T-helper 1 cell treated with Interleukin-12 subunit alpha and Interleukin-12 subunit beta and Interleukin-4 antibody, amounts not matched to agents 30 ng/mL and 1 ng/mL, for 36 hours (primary cell): Measurements from ENCODE around the gene PCDHGB4. TPM values are rescaled to one million over a fixed set of nuclear protein-coding genes. Genes with fewer than 3 reads are reported as not detected.
"Not testable (repeated sequence)": the region's sequence is repeated elsewhere in the genome, so short reads cannot be mapped to it uniquely, and the experiment has no call there.

ENCODE experiments used
- intact Hi-C: fragments of 100-400 bp; cut with micrococcal nuclease; formaldehyde crosslinking; loops from one replicate; pipeline ENCODE4 v1.15.1; 2024
- total RNA-seq: library from RNA; stranded (reverse); gene quantifications from 2 replicates; pipeline ENCODE4 v1.2.3, GENCODE V29; 2022

The PCDHGB4 gene
- total RNA-seq, 1 donor from 2014 or later = 0.17 TPM

DNA sequence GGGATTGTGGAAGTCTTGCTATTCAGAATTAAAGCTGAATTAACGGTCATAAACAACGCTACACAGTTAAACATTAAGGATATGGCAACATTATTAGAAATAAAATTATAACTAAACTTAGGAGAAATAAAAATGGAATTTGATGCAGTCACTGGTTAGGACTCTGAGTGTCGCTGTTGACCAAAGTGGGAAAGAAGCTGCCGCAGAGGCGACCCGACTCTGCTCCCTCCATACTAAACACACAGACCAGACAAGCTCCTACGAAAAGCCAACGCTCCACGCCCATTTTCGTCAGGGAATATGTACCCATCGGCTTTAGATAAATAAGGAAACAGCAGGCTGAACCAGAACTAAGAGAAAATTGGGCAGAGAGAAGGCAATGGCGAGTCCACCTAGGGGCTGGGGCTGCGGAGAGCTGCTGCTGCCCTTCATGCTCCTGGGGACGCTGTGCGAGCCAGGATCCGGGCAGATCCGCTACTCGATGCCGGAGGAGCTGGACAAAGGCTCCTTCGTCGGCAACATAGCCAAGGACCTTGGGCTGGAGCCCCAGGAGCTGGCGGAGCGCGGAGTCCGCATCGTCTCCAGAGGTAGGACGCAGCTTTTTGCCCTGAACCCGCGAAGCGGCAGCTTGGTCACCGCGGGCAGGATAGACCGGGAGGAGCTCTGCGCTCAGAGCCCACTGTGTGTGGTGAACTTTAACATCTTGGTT lies 23.4 kb upstream of the PCDHGB4 start, which contains the start of gene PCDHGA5:
Gene PCDHGA5, plus strand, starts transcription at position 211 of the 709 bp plus-strand sequence. Its CDS starts 169 bp downstream, at position 380.
- intact Hi-C loops = loop anchor here (5.0 to 10.0 kb wide), 6 partner anchors 33 to 539 kb away; partner anchors contain the start of genes PCDHA11, PCDHA5, PCDHA6 and PCDHB10

DNA sequence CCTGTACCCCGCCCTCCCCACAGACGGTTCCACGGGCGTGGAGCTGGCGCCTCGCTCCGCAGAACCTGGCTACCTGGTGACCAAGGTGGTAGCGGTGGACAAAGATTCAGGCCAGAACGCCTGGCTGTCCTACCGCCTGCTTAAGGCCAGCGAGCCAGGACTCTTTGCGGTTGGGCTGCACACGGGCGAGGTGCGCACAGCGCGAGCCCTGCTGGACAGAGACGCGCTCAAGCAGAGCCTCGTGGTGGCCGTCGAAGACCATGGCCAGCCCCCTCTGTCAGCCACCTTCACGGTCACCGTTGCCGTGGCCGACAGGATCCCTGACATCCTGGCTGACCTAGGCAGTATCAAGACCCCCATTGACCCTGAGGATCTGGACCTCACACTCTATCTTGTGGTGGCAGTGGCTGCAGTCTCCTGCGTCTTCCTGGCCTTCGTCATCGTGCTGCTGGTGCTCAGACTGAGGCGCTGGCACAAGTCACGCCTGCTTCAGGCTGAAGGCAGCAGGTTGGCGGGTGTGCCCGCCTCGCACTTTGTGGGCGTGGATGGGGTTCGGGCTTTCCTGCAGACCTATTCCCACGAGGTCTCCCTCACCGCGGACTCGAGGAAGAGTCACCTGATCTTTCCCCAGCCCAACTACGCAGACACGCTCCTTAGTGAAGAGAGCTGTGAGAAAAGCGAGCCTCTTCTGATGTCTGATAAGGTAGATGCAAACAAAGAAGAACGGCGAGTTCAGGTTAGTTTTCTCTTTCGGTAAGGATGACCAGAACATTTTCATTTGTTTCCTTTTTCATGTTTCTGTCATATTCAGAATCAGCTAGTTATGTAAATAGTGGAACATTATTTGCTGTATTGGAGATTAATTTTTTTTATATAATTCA lies 21.2 kb upstream of the PCDHGB4 start:
- intact Hi-C loops = loop anchor here (10.0 kb wide), 4 partner anchors 131 to 541 kb away; partner anchors contain the start of genes PCDHA11, PCDHA5, PCDHA6 and PCDHB10

DNA sequence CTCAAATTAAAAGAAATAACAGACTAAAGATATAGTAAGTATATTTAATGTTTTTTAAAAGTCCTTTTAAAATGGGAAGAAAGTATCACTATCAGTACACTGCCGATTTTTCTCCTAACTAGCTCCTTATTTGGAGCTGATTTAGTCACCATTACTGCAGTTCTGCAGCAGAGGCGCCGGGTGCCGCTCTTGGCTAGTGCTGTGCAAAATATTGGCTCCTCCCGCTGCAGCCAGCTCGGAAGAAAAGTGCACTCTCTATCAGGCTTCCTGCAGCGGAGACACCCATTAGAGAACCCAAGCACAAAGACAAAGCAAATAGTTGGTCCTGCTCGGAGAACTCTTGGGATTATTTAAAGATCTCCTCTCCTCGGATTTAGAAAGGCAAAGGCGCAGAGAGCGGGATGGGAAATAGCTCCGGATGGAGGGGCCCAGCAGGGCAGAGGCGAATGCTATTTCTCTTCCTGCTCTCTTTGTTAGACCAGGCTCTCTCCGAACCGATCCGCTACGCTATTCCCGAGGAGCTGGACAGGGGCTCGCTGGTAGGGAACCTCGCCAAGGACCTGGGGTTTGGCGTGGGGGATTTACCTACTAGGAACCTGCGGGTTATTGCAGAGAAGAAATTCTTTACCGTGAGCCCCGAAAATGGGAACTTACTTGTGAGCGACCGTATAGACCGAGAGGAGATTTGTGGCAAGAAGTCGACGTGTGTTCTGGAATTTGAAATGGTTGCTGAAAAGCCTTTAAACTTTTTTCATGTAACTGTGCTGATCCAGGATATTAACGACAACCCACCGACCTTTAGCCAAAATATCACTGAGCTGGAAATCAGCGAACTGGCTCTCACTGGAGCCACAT lies 17.3 kb upstream of the PCDHGB4 start, which contains the start of gene PCDHGB3:
Gene PCDHGB3, plus strand, starts transcription at position 249 of the 855 bp plus-strand sequence. Its CDS starts 153 bp downstream, at position 402.
- intact Hi-C loops = loop anchor here (5.0 to 10.0 kb wide), 5 partner anchors 43 to 545 kb away; partner anchors contain the start of genes PCDHA11, PCDHA5, PCDHA6 and PCDHB10

GRCh38 chr5:141371572-141372475 lies 15.7 kb upstream of the PCDHGB4 start:
- intact Hi-C loops = loop anchor here (5.0 kb wide), 1 partner anchor 45 kb away; no protein-coding TSS in a partner anchor

GRCh38 chr5:141373673-141374317 lies 13.7 kb upstream of the PCDHGB4 start, which contains the start of gene PCDHGA6:
Gene PCDHGA6 (plus strand): TSS chr5:141373891. CDS start chr5:141374084, 193 bp downstream.
- intact Hi-C loops = loop anchor here (5.0 kb wide), 1 partner anchor 46 kb away; no protein-coding TSS in a partner anchor

DNA sequence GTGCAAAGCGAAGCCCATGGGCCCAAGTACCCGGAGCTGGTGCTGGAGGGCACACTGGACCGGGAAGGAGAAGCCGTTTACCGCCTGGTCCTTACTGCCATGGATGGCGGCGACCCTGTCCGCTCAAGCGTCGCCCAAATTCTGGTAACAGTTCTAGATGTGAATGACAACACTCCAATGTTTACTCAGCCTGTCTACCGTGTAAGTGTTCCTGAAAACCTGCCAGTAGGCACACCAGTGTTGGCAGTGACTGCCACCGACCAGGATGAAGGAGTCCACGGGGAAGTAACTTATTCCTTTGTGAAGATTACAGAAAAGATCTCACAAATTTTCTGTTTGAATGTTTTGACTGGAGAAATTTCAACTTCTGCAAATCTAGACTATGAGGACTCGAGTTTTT lies 12.9 kb upstream of the PCDHGB4 start:
- intact Hi-C loops = loop anchor here (5.0 kb wide), 1 partner anchor 47 kb away; no protein-coding TSS in a partner anchor

DNA sequence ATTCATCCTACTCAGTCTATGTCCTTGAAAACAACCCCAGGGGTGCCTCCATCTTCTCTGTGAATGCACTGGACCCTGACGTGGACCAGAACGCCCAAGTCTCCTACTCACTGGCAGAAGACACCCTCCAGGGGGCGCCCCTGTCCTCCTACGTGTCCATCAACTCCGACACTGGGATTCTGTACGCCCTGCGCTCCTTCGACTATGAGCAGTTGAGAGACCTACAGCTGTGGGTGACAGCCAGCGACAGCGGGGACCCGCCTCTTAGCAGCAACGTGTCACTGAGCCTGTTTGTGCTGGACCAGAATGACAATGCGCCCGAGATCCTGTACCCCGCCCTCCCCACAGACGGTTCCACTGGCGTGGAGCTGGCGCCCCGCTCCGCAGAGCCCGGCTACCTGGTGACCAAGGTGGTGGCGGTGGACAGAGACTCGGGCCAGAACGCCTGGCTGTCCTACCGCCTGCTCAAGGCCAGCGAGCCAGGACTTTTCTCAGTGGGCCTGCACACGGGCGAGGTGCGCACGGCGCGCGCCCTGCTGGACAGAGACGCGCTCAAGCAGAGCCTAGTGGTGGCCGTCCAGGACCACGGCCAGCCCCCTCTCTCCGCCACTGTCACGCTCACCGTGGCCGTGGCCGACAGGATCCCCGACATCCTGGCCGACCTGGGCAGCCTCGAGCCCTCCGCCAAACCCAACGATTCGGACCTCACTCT lies 11.9 kb upstream of the PCDHGB4 start:
- intact Hi-C loops = not testable (repeated sequence)

GRCh38 chr5:141382469-141383294 lies 4.8 kb upstream of the PCDHGB4 start, which contains the start of gene PCDHGA7:
Gene PCDHGA7 (plus strand): TSS chr5:141382742. CDS start chr5:141382900, 158 bp downstream.
- intact Hi-C loops = no loop called here

DNA sequence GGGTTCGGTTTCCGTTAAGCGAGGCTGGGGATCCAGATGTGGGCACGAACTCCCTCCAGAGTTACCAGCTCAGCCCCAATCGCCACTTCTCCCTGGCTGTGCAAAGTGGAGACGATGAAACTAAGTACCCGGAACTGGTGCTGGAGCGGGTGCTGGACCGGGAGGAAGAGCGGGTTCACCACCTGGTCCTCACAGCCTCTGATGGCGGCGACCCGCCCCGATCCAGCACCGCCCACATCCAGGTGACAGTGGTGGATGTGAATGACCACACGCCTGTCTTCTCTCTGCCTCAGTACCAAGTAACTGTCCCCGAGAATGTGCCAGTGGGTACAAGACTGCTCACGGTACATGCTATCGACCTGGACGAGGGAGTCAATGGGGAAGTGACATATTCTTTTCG lies 4.2 kb upstream of the PCDHGB4 start:
- intact Hi-C loops = no loop called here

- intact Hi-C loops = no loop called here
Observed at GRCh38 chr5:141384471-141385267, 2.8 kb upstream of the PCDHGB4 start.

DNA sequence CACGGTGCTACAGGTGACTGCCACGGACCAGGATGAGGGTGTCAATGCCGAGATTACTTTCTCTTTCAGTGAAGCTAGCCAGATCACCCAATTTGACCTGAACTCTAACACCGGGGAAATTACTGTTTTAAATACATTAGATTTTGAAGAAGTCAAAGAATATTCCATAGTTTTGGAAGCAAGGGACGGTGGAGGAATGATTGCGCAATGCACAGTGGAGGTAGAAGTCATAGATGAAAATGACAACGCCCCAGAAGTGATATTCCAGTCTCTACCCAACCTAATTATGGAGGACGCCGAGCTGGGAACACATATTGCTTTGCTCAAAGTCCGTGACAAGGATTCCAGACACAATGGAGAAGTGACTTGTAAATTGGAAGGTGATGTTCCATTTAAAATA lies 1.2 kb downstream of the PCDHGB4 start:
- intact Hi-C loops = no loop called here

GRCh38 chr5:141389153-141390042 lies 1.9 kb downstream of the PCDHGB4 start:
- intact Hi-C loops = no loop called here

- intact Hi-C loops = no loop called here
Observed at GRCh38 chr5:141392429-141393198, 5.1 kb downstream of the PCDHGB4 start, which contains the start of gene PCDHGA8. Gene PCDHGA8 (plus strand): TSS chr5:141392633. CDS start chr5:141392814, 181 bp downstream.

- intact Hi-C loops = no loop called here
Observed at GRCh38 chr5:141393267-141393666, 5.8 kb downstream of the PCDHGB4 start.
